ENCODE data around the gene APEH. TPM values are rescaled to one million over a fixed set of nuclear protein-coding genes. Genes with fewer than 3 reads are reported as not detected.

Gene APEH
- total and polyA plus RNA-seq, 5 donors from 2014 or later = 87.7 to 138 (median 132) TPM

DNA sequence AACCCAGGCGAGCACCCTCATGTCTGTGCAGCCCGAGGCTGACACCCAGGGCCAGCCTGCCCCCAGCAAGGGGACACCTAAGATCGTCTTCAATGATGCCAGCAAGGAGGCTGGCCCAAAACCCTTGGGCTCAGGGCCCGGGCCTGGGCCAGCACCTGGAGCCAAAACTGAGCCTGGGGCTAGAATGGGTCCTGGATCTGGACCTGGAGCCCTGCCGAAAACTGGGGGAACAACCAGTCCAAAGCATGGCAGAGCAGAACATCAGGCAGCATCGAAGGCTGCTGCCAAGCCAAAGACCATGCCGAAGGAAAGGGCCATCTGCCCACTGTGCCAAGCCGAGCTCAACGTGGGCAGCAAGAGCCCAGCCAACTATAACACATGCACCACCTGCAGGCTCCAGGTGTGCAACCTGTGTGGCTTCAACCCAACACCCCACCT lies 31.4 kb upstream of the APEH start:
- ATAC-seq (ENCODE audit: low read depth in 2 of 2) = no peak
- Mint-ChIP-seq H3K4me3 (no peak overlapping the region), H3K27ac (no peak overlapping the region), H3K9me3 (peaks cover 0 to 2% (median 0%) of the 10 kb centered on the region in 7 donors), H3K36me3 (no peaks in the 10 kb centered on the region), H3K4me1 (no peaks in the 10 kb centered on the region), H3K27me3 (peaks cover 5% of the 10 kb centered on the region)
- Histone ChIP-seq H3K4me1 (ENCODE audit: control insufficient read depth, insufficient read depth, low read length, poor library complexity, severe bottlenecking) (no peaks in the 10 kb centered on the region), H3K9me3 (ENCODE audit: control insufficient read depth in 2 of 2, low read length in 2 of 2) (no peaks in the 10 kb centered on the region), H3K27ac (ENCODE audit: insufficient read depth, low read length, poor library complexity, severe bottlenecking) (no peak overlapping the region), H3K36me3 (ENCODE audit: control insufficient read depth, insufficient read depth, low read length) (no peaks in the 10 kb centered on the region), H3K27me3 (ENCODE audit: control insufficient read depth, insufficient read depth, low read length) (no peaks in the 10 kb centered on the region), H3K4me3 (ENCODE audit: low read depth, low read length) (no peak overlapping the region)
- DNase-seq = no peak

DNA sequence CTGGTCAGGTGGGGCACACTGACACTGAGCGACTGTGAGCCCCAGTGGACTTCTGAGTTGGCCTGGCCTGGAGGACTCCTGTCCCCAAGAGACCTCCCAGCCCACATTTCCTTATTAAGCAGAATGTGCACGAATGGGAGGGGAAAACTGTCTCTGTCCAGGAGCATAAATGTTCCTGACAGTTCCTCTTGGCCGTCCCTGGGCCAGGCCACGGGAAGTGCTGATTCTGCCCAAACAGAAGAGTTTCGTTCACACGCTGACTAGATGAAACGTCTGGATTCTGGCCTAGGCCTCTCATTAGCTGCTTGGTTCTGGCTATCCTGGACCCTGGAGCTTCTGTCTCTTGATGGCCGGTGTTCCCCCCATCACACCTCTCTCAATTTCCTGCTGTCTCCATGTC lies 29.5 kb upstream of the APEH start:
- Histone ChIP-seq H3K9me3 (ENCODE audit: control insufficient read depth in 2 of 2, low read length in 2 of 2) (no peaks in the 10 kb centered on the region), H3K4me3 (ENCODE audit: low read depth, low read length) (no peak overlapping the region), H3K27ac (ENCODE audit: insufficient read depth, low read length, poor library complexity, severe bottlenecking) (no peak overlapping the region), H3K4me1 (ENCODE audit: control insufficient read depth, insufficient read depth, low read length, poor library complexity, severe bottlenecking) (no peaks in the 10 kb centered on the region), H3K27me3 (ENCODE audit: control insufficient read depth, insufficient read depth, low read length) (no peaks in the 10 kb centered on the region), H3K36me3 (ENCODE audit: control insufficient read depth, insufficient read depth, low read length) (no peaks in the 10 kb centered on the region)
- no peak for ATAC-seq (ENCODE audit: low read depth in 2 of 2)
- H3K4me1 Mint-ChIP-seq = no peaks in the 10 kb centered on the region
- peaks cover 5% of the 10 kb centered on the region for H3K27me3 Mint-ChIP-seq
- peaks cover 0 to 2% (median 0%) of the 10 kb centered on the region in 7 donors for H3K9me3 Mint-ChIP-seq
- H3K4me3 Mint-ChIP-seq = no peak overlapping the region
- no peaks in the 10 kb centered on the region for H3K36me3 Mint-ChIP-seq
- H3K27ac Mint-ChIP-seq = no peak overlapping the region
- DNase-seq = no peak

DNA sequence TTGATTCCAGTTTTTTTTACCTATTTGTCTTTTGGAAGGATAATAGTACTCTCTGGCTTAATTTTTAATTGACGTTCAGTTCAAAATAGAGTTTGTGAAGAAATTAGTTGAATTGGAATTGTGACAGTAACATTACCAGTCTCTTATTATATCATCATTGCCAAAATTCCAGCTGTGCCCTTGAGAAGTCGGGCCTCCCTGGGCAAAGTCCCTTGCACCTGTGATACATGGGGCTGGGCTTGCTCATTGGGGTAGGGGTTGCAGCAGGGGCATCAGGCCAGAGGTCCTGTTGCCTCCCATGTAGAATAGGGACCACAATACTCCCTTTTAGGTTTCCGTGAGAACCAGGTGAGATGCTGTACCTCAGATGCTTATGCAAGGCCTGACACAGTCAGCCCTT lies 27.9 kb upstream of the APEH start:
- Histone ChIP-seq H3K27ac (ENCODE audit: insufficient read depth, low read length, poor library complexity, severe bottlenecking) (no peak overlapping the region), H3K36me3 (ENCODE audit: control insufficient read depth, insufficient read depth, low read length) (no peaks in the 10 kb centered on the region), H3K9me3 (ENCODE audit: control insufficient read depth in 2 of 2, low read length in 2 of 2) (no peaks in the 10 kb centered on the region), H3K4me3 (ENCODE audit: low read depth, low read length) (no peak overlapping the region), H3K4me1 (ENCODE audit: control insufficient read depth, insufficient read depth, low read length, poor library complexity, severe bottlenecking) (no peaks in the 10 kb centered on the region), H3K27me3 (ENCODE audit: control insufficient read depth, insufficient read depth, low read length) (no peaks in the 10 kb centered on the region)
- H3K36me3 Mint-ChIP-seq = no peaks in the 10 kb centered on the region
- peaks cover 0 to 2% (median 0%) of the 10 kb centered on the region in 7 donors for H3K9me3 Mint-ChIP-seq
- no peak overlapping the region for H3K4me3 Mint-ChIP-seq
- no peak overlapping the region for H3K27ac Mint-ChIP-seq
- DNase-seq (no peak), ATAC-seq (ENCODE audit: low read depth in 2 of 2) (no peak)
- H3K4me1 Mint-ChIP-seq = no peaks in the 10 kb centered on the region
- H3K27me3 Mint-ChIP-seq = peaks cover 5% of the 10 kb centered on the region

DNA sequence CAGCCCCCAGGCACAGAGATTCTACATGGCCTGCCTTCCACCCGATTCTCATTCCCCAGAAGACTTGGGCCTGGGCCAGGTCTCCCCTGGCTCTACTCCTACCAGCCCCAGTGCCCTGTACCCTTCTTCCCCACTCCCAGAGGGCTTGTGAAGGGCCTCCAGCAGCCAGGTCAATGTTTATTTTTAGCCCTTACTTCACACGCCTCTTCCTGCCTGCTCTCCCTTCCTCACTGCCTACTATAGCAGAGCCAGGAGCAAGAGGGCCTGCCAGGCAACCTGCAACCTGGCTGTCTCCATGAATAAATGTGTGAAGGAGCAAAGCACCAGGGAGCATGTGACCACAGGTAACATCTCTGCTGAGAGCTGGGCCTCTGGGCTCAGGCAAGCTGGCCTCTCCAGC lies 26.4 kb upstream of the APEH start:
- Histone ChIP-seq H3K4me1 (ENCODE audit: control insufficient read depth, insufficient read depth, low read length, poor library complexity, severe bottlenecking) (no peaks in the 10 kb centered on the region), H3K9me3 (ENCODE audit: control insufficient read depth in 2 of 2, low read length in 2 of 2) (no peaks in the 10 kb centered on the region), H3K4me3 (ENCODE audit: low read depth, low read length) (no peak overlapping the region), H3K36me3 (ENCODE audit: control insufficient read depth, insufficient read depth, low read length) (no peaks in the 10 kb centered on the region), H3K27ac (ENCODE audit: insufficient read depth, low read length, poor library complexity, severe bottlenecking) (no peak overlapping the region), H3K27me3 (ENCODE audit: control insufficient read depth, insufficient read depth, low read length) (no peaks in the 10 kb centered on the region)
- DNase-seq = no peak
- Mint-ChIP-seq H3K9me3 (peaks cover 0 to 2% (median 0%) of the 10 kb centered on the region in 7 donors), H3K4me3 (no peak overlapping the region), H3K27ac (no peak overlapping the region), H3K36me3 (no peaks in the 10 kb centered on the region), H3K4me1 (no peaks in the 10 kb centered on the region), H3K27me3 (peaks cover 5% of the 10 kb centered on the region)
- no peak for ATAC-seq (ENCODE audit: low read depth in 2 of 2)

DNA sequence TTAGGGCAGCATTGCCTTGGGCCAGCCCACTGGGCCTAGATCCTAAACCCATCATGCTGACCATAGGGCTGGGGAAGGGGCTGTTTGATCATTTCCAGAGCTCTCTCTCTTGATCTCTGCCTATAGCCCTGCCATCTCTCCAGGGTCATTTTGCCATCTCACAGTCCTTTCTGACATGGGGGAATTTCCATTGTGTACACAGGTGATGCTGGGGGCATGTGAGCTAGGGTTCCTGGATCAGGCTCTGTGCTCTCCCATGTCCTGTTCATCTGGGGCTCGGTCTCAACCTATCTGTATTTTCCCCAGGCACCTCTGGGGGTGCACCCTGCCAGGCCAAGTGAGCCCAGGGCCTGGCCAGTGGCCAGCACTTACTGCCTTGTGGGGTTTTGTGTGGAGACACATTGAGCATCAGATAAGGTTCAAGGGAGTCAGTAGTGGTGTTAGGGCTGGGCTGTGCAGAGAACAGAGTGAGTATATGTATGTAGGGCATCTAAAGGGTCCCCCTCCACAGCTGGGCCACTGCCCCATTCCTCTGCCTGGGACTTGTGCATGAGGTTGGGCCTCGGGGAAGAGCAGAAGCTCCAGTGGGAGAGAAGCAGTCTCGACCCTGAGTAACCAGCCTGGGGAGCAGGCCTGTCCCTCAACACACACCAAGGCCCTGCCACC lies 25.7 kb upstream of the APEH start:
- no peaks in the 10 kb centered on the region for H3K4me1 Mint-ChIP-seq

DNA sequence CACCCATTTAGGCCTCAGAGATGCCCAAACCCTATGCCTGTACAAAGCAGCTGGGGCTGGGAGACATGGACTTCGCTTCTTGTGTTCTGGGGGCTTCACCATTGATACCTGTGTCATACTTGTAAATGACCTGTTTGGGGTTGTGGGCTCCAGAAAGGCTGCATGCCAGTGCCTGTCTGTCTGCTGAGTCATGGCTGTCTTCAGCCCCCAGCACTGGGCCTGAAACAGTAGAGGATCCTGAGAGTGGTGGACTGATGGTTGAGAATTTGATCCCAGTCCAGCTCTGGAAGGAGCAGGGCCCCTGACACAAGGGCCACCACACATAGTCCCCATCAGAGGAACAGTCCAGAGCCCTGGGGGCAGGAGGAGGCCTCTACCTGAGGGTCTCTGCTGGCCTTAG lies 24.6 kb upstream of the APEH start:
- no peak overlapping the region for H3K27ac ChIP-seq (ENCODE audit: insufficient read depth, low read length, poor library complexity, severe bottlenecking)
- H3K4me1 Mint-ChIP-seq = no peaks in the 10 kb centered on the region
- peaks cover 5% of the 10 kb centered on the region for H3K27me3 Mint-ChIP-seq
- H3K27ac Mint-ChIP-seq = no peak overlapping the region
- peaks cover 0 to 2% (median 0%) of the 10 kb centered on the region in 7 donors for H3K9me3 Mint-ChIP-seq
- no peak overlapping the region for H3K4me3 ChIP-seq (ENCODE audit: low read depth, low read length)
- no peak for ATAC-seq (ENCODE audit: low read depth in 2 of 2)
- H3K4me3 Mint-ChIP-seq = no peak overlapping the region
- no peaks in the 10 kb centered on the region for H3K9me3 ChIP-seq (ENCODE audit: control insufficient read depth in 2 of 2, low read length in 2 of 2)
- H3K36me3 Mint-ChIP-seq = no peaks in the 10 kb centered on the region
- H3K27me3 ChIP-seq (ENCODE audit: control insufficient read depth, insufficient read depth, low read length) = no peaks in the 10 kb centered on the region
- H3K36me3 ChIP-seq (ENCODE audit: control insufficient read depth, insufficient read depth, low read length) = no peaks in the 10 kb centered on the region
- no peaks in the 10 kb centered on the region for H3K4me1 ChIP-seq (ENCODE audit: control insufficient read depth, insufficient read depth, low read length, poor library complexity, severe bottlenecking)
- DNase-seq = no peak

More for the DNA sequence above, 25.7 kb upstream of the APEH start:
- Histone ChIP-seq H3K9me3 (ENCODE audit: control insufficient read depth in 2 of 2, low read length in 2 of 2) (no peaks in the 10 kb centered on the region), H3K27ac (ENCODE audit: insufficient read depth, low read length, poor library complexity, severe bottlenecking) (no peak overlapping the region), H3K36me3 (ENCODE audit: control insufficient read depth, insufficient read depth, low read length) (no peaks in the 10 kb centered on the region), H3K4me1 (ENCODE audit: control insufficient read depth, insufficient read depth, low read length, poor library complexity, severe bottlenecking) (no peaks in the 10 kb centered on the region), H3K27me3 (ENCODE audit: control insufficient read depth, insufficient read depth, low read length) (no peaks in the 10 kb centered on the region), H3K4me3 (ENCODE audit: low read depth, low read length) (no peak overlapping the region)
- ATAC-seq (ENCODE audit: low read depth in 2 of 2) (no peak), DNase-seq (no peak)
- peaks cover 0 to 2% (median 0%) of the 10 kb centered on the region in 7 donors for H3K9me3 Mint-ChIP-seq
- H3K4me3 Mint-ChIP-seq = no peak overlapping the region
- H3K36me3 Mint-ChIP-seq = no peaks in the 10 kb centered on the region
- peaks cover 5% of the 10 kb centered on the region for H3K27me3 Mint-ChIP-seq
- no peak overlapping the region for H3K27ac Mint-ChIP-seq

DNA sequence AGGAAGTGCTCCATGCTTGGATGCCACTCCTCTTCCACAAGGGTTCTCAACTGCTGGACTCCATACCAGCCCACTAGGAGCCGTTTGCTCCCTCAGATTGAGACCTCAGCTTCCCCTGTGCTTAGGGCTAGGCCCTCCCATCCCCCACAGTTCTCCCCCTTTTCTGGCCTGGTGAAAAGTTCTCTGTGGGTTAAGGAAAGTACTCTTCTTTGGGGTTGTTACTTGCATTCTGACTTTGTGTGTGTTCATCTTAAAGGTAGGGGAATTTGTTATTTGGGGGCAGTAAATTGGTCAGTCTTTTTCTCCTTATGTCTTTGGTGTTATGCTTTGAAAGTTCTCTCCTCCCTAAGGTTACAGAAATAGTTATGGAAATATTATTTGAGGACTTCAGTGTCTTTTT lies 24.0 kb upstream of the APEH start:
- Mint-ChIP-seq H3K4me1 (no peaks in the 10 kb centered on the region), H3K27me3 (peaks cover 5% of the 10 kb centered on the region), H3K9me3 (peaks cover 0 to 2% (median 0%) of the 10 kb centered on the region in 7 donors), H3K36me3 (no peaks in the 10 kb centered on the region), H3K27ac (no peak overlapping the region), H3K4me3 (no peak overlapping the region)
- DNase-seq (no peak), ATAC-seq (ENCODE audit: low read depth in 2 of 2) (no peak)
- Histone ChIP-seq H3K27ac (ENCODE audit: insufficient read depth, low read length, poor library complexity, severe bottlenecking) (no peak overlapping the region), H3K36me3 (ENCODE audit: control insufficient read depth, insufficient read depth, low read length) (no peaks in the 10 kb centered on the region), H3K4me1 (ENCODE audit: control insufficient read depth, insufficient read depth, low read length, poor library complexity, severe bottlenecking) (no peaks in the 10 kb centered on the region), H3K27me3 (ENCODE audit: control insufficient read depth, insufficient read depth, low read length) (no peaks in the 10 kb centered on the region), H3K9me3 (ENCODE audit: control insufficient read depth in 2 of 2, low read length in 2 of 2) (no peaks in the 10 kb centered on the region), H3K4me3 (ENCODE audit: low read depth, low read length) (no peak overlapping the region)

DNA sequence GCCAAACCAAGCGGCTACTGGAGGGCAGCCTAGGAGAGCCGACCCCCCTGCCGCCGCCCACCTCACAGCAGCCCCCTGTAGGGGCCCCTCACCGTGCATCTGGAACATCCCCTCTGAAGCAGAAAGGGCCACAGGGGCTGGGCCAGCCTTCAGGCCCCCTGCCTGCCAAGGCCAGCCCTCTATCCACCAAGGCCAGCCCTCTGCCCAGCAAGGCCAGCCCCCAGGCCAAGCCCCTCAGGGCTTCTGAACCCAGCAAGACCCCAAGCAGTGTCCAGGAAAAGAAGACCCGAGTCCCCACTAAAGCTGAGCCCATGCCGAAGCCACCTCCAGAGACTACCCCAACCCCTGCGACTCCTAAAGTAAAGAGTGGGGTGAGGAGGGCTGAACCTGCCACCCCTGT lies 23.5 kb upstream of the APEH start:
- Mint-ChIP-seq H3K9me3 (peaks cover 0 to 2% (median 0%) of the 10 kb centered on the region in 7 donors), H3K27ac (no peak overlapping the region), H3K4me3 (no peak overlapping the region), H3K36me3 (no peaks in the 10 kb centered on the region), H3K27me3 (peaks cover 5% of the 10 kb centered on the region), H3K4me1 (no peaks in the 10 kb centered on the region)
- no peak for DNase-seq
- no peak overlapping the region for H3K27ac ChIP-seq (ENCODE audit: insufficient read depth, low read length, poor library complexity, severe bottlenecking)
- no peak overlapping the region for H3K4me3 ChIP-seq (ENCODE audit: low read depth, low read length)
- no peaks in the 10 kb centered on the region for H3K27me3 ChIP-seq (ENCODE audit: control insufficient read depth, insufficient read depth, low read length)
- no peaks in the 10 kb centered on the region for H3K9me3 ChIP-seq (ENCODE audit: control insufficient read depth in 2 of 2, low read length in 2 of 2)
- no peaks in the 10 kb centered on the region for H3K4me1 ChIP-seq (ENCODE audit: control insufficient read depth, insufficient read depth, low read length, poor library complexity, severe bottlenecking)
- no peaks in the 10 kb centered on the region for H3K36me3 ChIP-seq (ENCODE audit: control insufficient read depth, insufficient read depth, low read length)
- no peak for ATAC-seq (ENCODE audit: low read depth in 2 of 2)
